ENCODE data around the gene EXD3.

The EXD3 gene

GRCh38 chr9:137370865-137371520 lies 52.0 kb downstream of the EXD3 start:
- H3K27ac ChIP-seq (ENCODE audit: low read length): no peak overlapping the region
- H3K36me3 ChIP-seq (ENCODE audit: control insufficient read depth in 2 of 2, insufficient read depth in 2 of 2, low read length in 2 of 2): peaks cover 5 to 6% of the 10 kb centered on the region in 2 donors
- H3K4me3 ChIP-seq (ENCODE audit: low read length in 2 of 2): no peak overlapping the region
- H3K4me1 ChIP-seq (ENCODE audit: control insufficient read depth, insufficient read depth, low read length): peaks cover 8% of the 10 kb centered on the region
- no peak overlapping the region for H3K9ac ChIP-seq (ENCODE audit: low read length in 2 of 2)
- H3K9me3 ChIP-seq (ENCODE audit: control insufficient read depth in 2 of 2, low read length in 2 of 2): no peaks in the 10 kb centered on the region
- no peaks in the 10 kb centered on the region for H3K27me3 ChIP-seq (ENCODE audit: control insufficient read depth in 1 of 2, insufficient read depth in 2 of 2, low read length in 2 of 2)

DNA sequence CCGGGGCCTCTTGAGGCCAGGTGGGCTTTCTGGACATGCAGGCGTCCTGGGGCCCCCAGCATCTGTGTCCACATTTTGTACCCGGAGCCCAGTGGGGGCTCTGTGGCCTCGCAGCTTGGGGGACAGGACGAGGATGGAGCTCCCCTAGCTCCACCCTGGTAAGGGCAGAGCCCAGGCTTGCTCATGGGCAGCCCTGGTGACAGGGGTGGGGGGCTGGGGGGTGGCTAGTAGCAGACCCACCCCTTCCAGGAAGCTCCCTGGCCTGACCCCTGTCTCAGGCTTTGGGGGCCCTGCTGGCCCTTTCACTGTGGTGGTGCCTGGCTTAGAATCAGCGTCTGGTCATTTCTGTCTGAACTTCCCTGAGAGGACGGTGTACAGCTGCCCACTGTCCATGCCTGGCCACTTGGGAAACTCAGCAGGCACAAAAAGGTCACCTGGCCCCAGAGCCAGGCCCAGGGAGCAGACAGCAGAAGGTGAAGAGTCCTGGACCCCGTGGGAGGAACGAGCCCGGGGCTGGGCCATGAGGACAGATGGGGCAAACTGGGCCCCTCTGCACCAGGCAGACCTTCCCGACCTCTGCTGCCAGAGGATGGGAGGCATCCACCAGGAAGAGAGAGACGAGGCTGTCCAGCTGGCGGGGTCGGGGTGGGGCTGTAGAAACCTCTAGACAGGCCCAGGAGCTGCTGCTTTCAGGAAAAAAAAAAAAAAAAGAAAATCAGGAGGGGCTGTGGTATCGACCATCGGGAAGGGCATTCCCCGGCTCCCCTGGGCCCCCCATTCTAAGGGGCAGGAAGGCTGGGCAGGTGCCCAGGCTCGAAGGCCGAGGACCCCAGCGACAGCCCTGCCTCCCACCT lies 52.8 kb downstream of the EXD3 start:
- H3K9ac ChIP-seq (ENCODE audit: low read length in 2 of 2): no peak overlapping the region
- peaks cover 8% of the 10 kb centered on the region for H3K4me1 ChIP-seq (ENCODE audit: control insufficient read depth, insufficient read depth, low read length)
- H3K36me3 ChIP-seq (ENCODE audit: control insufficient read depth in 2 of 2, insufficient read depth in 2 of 2, low read length in 2 of 2): peaks cover 5 to 12% of the 10 kb centered on the region in 2 donors
- no peak overlapping the region for H3K27ac ChIP-seq (ENCODE audit: low read length)
- no peaks in the 10 kb centered on the region for H3K9me3 ChIP-seq (ENCODE audit: control insufficient read depth in 2 of 2, low read length in 2 of 2)
- no peaks in the 10 kb centered on the region for H3K27me3 ChIP-seq (ENCODE audit: control insufficient read depth in 1 of 2, insufficient read depth in 2 of 2, low read length in 2 of 2)
- no peak overlapping the region for H3K4me3 ChIP-seq (ENCODE audit: low read length in 2 of 2)

DNA sequence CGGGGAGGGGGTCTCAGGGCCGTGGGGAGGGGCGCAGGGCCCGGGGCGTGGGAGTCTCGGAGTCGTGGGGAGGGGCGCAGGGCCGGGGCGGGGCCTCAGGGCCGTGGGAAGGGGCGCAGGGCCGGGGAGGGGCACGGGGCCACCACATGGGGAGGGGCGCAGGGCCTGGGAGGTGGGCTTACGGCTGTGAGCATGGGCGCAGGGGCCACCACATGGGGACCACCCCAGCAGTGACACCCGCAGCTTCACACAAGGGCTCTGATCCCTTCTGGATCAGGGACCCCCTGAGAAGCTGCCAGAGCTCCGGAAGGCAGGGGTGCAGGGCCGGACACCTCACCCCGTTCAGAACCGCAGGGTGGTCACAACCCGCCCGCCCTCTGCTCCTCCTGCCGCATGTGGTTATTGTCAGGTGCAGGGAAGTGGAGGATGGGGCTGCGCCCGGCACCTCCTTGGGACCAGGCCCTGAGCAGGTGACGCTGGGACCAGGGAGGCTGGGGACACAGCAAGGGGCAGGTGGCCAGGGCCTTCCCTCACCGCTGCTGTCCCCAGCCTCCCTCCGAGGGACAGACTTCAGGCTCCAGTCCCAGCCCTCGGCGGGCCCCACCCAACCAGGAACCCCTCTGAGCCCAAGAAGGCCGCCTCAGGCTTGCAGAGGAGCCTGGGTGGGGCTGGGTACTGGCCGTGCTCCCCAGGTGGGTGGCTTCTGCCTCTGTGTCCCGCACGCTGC lies 53.7 kb downstream of the EXD3 start:
- Histone ChIP-seq H3K27me3 (ENCODE audit: control insufficient read depth in 1 of 2, insufficient read depth in 2 of 2, low read length in 2 of 2) (no peaks in the 10 kb centered on the region), H3K9me3 (ENCODE audit: control insufficient read depth in 2 of 2, low read length in 2 of 2) (no peaks in the 10 kb centered on the region), H3K36me3 (ENCODE audit: control insufficient read depth in 2 of 2, insufficient read depth in 2 of 2, low read length in 2 of 2) (peaks cover 5 to 11% of the 10 kb centered on the region in 2 donors), H3K27ac (ENCODE audit: low read length) (no peak overlapping the region), H3K4me1 (ENCODE audit: control insufficient read depth, insufficient read depth, low read length) (peaks cover 8% of the 10 kb centered on the region), H3K4me3 (ENCODE audit: low read length in 2 of 2) (no peak overlapping the region), H3K9ac (ENCODE audit: low read length in 2 of 2) (no peak overlapping the region)

GRCh38 chr9:137368431-137369035 lies 54.4 kb downstream of the EXD3 start:
- Histone ChIP-seq H3K27me3 (ENCODE audit: control insufficient read depth in 1 of 2, insufficient read depth in 2 of 2, low read length in 2 of 2) (no peaks in the 10 kb centered on the region), H3K36me3 (ENCODE audit: control insufficient read depth in 2 of 2, insufficient read depth in 2 of 2, low read length in 2 of 2) (peaks cover 3 to 7% of the 10 kb centered on the region in 2 donors), H3K4me1 (ENCODE audit: control insufficient read depth, insufficient read depth, low read length) (peaks cover 8% of the 10 kb centered on the region), H3K4me3 (ENCODE audit: low read length in 2 of 2) (no peak overlapping the region), H3K27ac (ENCODE audit: low read length) (no peak overlapping the region), H3K9ac (ENCODE audit: low read length in 2 of 2) (no peak overlapping the region), H3K9me3 (ENCODE audit: control insufficient read depth in 2 of 2, low read length in 2 of 2) (no peaks in the 10 kb centered on the region)

DNA sequence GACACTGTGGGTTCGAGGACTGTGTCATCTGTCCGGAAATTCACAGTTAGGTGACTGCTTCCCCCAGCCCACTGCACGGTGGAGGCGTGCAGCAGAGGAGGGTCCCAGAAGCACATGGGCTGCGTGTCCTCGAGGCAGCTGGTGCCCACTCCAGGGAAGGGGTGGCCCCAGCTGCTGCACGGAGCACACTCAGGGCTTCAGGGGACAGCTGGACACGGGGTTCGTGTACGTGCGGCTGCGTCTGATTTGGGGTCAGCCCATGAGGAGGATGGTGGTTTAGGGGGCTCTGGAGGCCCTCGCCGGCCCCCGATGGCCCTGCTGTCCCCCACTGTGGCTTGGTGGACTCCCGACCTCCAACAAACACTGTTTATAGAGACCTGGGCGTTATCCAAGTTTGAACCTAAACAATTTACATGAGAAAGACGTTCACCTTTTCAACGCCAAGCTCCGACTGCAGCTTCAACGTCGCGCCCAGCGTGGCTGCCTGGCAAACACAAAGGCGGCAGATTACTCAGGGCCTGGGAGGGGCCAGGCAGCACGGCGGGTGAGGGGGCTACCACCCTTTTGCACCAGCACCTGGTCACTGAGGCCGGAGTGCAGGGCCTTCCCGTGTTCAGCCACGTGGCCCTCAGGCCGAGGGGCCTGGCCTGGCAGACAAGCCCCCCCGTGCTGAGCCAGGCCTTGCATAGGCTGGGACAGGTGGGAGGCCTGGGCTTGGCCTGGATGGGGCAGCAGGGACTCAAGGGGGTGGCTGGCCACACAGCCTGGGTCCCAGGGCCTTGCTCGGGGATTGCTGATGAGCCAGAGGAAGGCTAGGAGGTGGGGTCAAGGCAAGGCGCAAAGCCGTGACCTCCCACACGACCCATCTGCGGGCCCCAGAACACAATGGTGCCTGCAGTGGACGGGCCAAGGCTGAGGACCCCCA lies 55.2 kb downstream of the EXD3 start:
- no peak overlapping the region for H3K9ac ChIP-seq (ENCODE audit: low read length in 2 of 2)
- no peak overlapping the region for H3K27ac ChIP-seq (ENCODE audit: low read length)
- no peaks in the 10 kb centered on the region for H3K9me3 ChIP-seq (ENCODE audit: control insufficient read depth in 2 of 2, low read length in 2 of 2)
- peaks cover 3 to 7% of the 10 kb centered on the region in 2 donors for H3K36me3 ChIP-seq (ENCODE audit: control insufficient read depth in 2 of 2, insufficient read depth in 2 of 2, low read length in 2 of 2)
- no peak overlapping the region for H3K4me3 ChIP-seq (ENCODE audit: low read length in 2 of 2)
- H3K27me3 ChIP-seq (ENCODE audit: control insufficient read depth in 1 of 2, insufficient read depth in 2 of 2, low read length in 2 of 2): no peaks in the 10 kb centered on the region
- H3K4me1 ChIP-seq (ENCODE audit: control insufficient read depth, insufficient read depth, low read length): peaks cover 8% of the 10 kb centered on the region

GRCh38 chr9:137366891-137367381 lies 56.0 kb downstream of the EXD3 start:
- H3K4me1 ChIP-seq (ENCODE audit: control insufficient read depth, insufficient read depth, low read length): peaks cover 8% of the 10 kb centered on the region
- no peak overlapping the region for H3K27ac ChIP-seq (ENCODE audit: low read length)
- H3K4me3 ChIP-seq (ENCODE audit: low read length in 2 of 2): no peak overlapping the region
- H3K27me3 ChIP-seq (ENCODE audit: control insufficient read depth in 1 of 2, insufficient read depth in 2 of 2, low read length in 2 of 2): no peaks in the 10 kb centered on the region
- no peaks in the 10 kb centered on the region for H3K9me3 ChIP-seq (ENCODE audit: control insufficient read depth in 2 of 2, low read length in 2 of 2)
- H3K9ac ChIP-seq (ENCODE audit: low read length in 2 of 2): no peak overlapping the region
- peaks cover 3 to 7% of the 10 kb centered on the region in 2 donors for H3K36me3 ChIP-seq (ENCODE audit: control insufficient read depth in 2 of 2, insufficient read depth in 2 of 2, low read length in 2 of 2)

DNA sequence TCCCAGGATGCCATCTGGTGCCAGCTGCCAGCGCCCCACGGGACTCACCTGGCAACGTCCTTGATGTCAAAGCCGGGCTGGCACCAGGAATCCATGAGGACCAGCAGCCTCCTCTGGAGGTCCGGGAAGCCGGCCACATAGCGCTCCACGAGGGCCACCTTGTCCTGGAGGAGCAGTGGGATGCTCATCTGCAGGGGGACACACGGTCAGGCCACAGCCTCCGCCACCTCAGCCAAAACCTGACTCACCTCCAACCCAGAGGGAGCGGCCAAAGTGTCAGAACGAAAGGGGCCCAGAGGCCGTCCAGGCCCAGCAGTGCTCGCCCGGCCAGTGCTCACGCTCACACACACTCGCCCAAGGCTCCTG lies 56.5 kb downstream of the EXD3 start:
- peaks cover 3 to 7% of the 10 kb centered on the region in 2 donors for H3K36me3 ChIP-seq (ENCODE audit: control insufficient read depth in 2 of 2, insufficient read depth in 2 of 2, low read length in 2 of 2)
- H3K9ac ChIP-seq (ENCODE audit: low read length in 2 of 2): no peak overlapping the region
- H3K27ac ChIP-seq (ENCODE audit: low read length): no peak overlapping the region
- H3K4me1 ChIP-seq (ENCODE audit: control insufficient read depth, insufficient read depth, low read length): peaks cover 8% of the 10 kb centered on the region
- H3K4me3 ChIP-seq (ENCODE audit: low read length in 2 of 2): no peak overlapping the region
- no peaks in the 10 kb centered on the region for H3K27me3 ChIP-seq (ENCODE audit: control insufficient read depth in 1 of 2, insufficient read depth in 2 of 2, low read length in 2 of 2)
- no peaks in the 10 kb centered on the region for H3K9me3 ChIP-seq (ENCODE audit: control insufficient read depth in 2 of 2, low read length in 2 of 2)

GRCh38 chr9:137365552-137366444 lies 57.2 kb downstream of the EXD3 start:
- no peaks in the 10 kb centered on the region for H3K9me3 ChIP-seq (ENCODE audit: control insufficient read depth in 2 of 2, low read length in 2 of 2)
- H3K27me3 ChIP-seq (ENCODE audit: control insufficient read depth in 1 of 2, insufficient read depth in 2 of 2, low read length in 2 of 2): no peaks in the 10 kb centered on the region
- H3K4me1 ChIP-seq (ENCODE audit: control insufficient read depth, insufficient read depth, low read length): peaks cover 8% of the 10 kb centered on the region
- no peak overlapping the region for H3K9ac ChIP-seq (ENCODE audit: low read length in 2 of 2)
- peaks cover 3 to 7% of the 10 kb centered on the region in 2 donors for H3K36me3 ChIP-seq (ENCODE audit: control insufficient read depth in 2 of 2, insufficient read depth in 2 of 2, low read length in 2 of 2)
- H3K4me3 ChIP-seq (ENCODE audit: low read length in 2 of 2): no peak overlapping the region
- no peak overlapping the region for H3K27ac ChIP-seq (ENCODE audit: low read length)

DNA sequence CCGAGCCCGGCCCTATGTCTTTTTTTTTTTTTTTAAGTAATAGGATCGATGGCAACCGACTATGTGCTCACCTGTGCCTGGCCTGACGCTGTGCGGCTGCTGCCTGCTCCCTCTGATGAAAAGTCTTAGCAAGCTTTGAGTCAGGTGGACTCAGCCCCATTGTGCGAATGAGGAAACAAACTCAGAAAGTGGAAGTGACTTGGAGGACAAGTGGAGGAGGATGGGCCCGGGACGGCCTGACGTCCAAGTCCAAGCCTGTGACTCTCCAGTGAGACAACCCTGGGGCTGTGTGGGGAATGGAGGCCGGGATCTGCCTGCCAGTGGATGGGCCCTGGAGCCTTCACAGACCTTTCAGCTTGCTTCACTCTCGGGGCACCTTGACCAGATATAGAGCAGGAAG lies 57.9 kb downstream of the EXD3 start:
- no peaks in the 10 kb centered on the region for H3K9me3 ChIP-seq (ENCODE audit: control insufficient read depth in 2 of 2, low read length in 2 of 2)
- no peak overlapping the region for H3K9ac ChIP-seq (ENCODE audit: low read length in 2 of 2)
- peaks cover 3 to 7% of the 10 kb centered on the region in 2 donors for H3K36me3 ChIP-seq (ENCODE audit: control insufficient read depth in 2 of 2, insufficient read depth in 2 of 2, low read length in 2 of 2)
- H3K4me1 ChIP-seq (ENCODE audit: control insufficient read depth, insufficient read depth, low read length): peaks cover 8% of the 10 kb centered on the region
- H3K27ac ChIP-seq (ENCODE audit: low read length): no peak overlapping the region
- H3K4me3 ChIP-seq (ENCODE audit: low read length in 2 of 2): no peak overlapping the region
- H3K27me3 ChIP-seq (ENCODE audit: control insufficient read depth in 1 of 2, insufficient read depth in 2 of 2, low read length in 2 of 2): no peaks in the 10 kb centered on the region
